Tibial nerve (tissue), 4 donors: ENCODE measurements around the gene ZFP42. TPM values are rescaled to one million over a fixed set of nuclear protein-coding genes. Genes with fewer than 3 reads are reported as not detected.

Experiments used
- DNase-seq, 2 donors: peaks; one replicate each; pipeline ENCODE4 v3.0.0-alpha.2; 2019; ENCODE audit warnings: low spot score in 2 of 2
- H3K27ac ChIP-seq, 4 donors: fragments of 200-600 bp; sonication (generic) in 3 of 4; one replicate each; pipeline ENCODE4 v1.5.1; 2017 to 2019; ENCODE audit warnings: mild to moderate bottlenecking in 1 of 4
- H3K27me3 ChIP-seq, 2 donors: fragments of 200-600 bp; sonication (generic) in 1 of 2; one replicate each; pipeline versions ENCODE4 v1.5.1 to v1.6.0; 2017 to 2019
- H3K36me3 ChIP-seq, 3 donors: fragments of 200-600 bp; sonication (generic); one replicate each; pipeline ENCODE4 v1.5.1; 2018 to 2019
- H3K4me1 ChIP-seq, 4 donors: fragments of 200-600 bp; sonication (generic) in 3 of 4; one replicate each; pipeline ENCODE4 v1.5.1; 2017 to 2019
- H3K4me3 ChIP-seq, 4 donors: fragments of 200-600 bp; sonication (generic) in 3 of 4; one replicate each; pipeline ENCODE4 v1.5.1; 2017 to 2019; ENCODE audit warnings: mild to moderate bottlenecking in 1 of 4, moderate library complexity in 1 of 4
- H3K9me3 ChIP-seq, 4 donors: fragments of 200-600 bp; sonication (generic) in 3 of 4; one replicate each; pipeline ENCODE4 v1.5.1; 2017 to 2019
- CTCF ChIP-seq, 5 experiments: fragments of 200-600 bp in 3 of 5; fragments of 450-650 bp in 2 of 5; sonication (generic) in 3 of 5; IDR thresholded peaks; one replicate each; pipeline ENCODE4 v1.5.1; 2016 to 2019; ENCODE audit warnings: antibody characterized with exemption in 5 of 5, mild to moderate bottlenecking in 3 of 5, moderate library complexity in 2 of 5
- EP300 ChIP-seq, 2 donors: sonication (generic); formaldehyde crosslinking; IDR thresholded peaks; one replicate each; pipeline ENCODE4 v1.6.1; 2017; ENCODE audit warnings: antibody characterized with exemption in 2 of 2, mild to moderate bottlenecking in 1 of 2
- POLR2A ChIP-seq, 2 donors: fragments of 450-650 bp; IDR thresholded peaks; one replicate each; pipeline ENCODE4 v1.6.1; 2017; ENCODE audit warnings: antibody characterized with exemption in 2 of 2, mild to moderate bottlenecking in 2 of 2, moderate library complexity in 2 of 2
- WGBS, 2 donors: methylation state at CpG; one replicate each; pipeline ENCODE4 v1.1.5; 2018; 5-methylcytosine and 5-hydroxymethylcytosine counted together
- total RNA-seq, 4 donors: library from RNA; depleted of rRNA; stranded (reverse); fragments of >200 nt; gene quantifications; one replicate each; pipeline ENCODE4 v1.1.0, GENCODE V29; 2016

The ZFP42 gene
- total RNA-seq, 4 donors from 2014 or later = not detected

- H3K4me3 ChIP-seq = no peak overlapping the region
- H3K27ac ChIP-seq = no peak overlapping the region
- DNase-seq = no peak
- peaks cover 0 to 6% (median 0%) of the 10 kb centered on the region in 4 donors for H3K4me1 ChIP-seq
- TF ChIP-seq EP300 (IDR thresholded peaks at IDR 0.05) (no peak), CTCF (IDR thresholded peaks at IDR 0.05) (no peak), POLR2A (IDR thresholded peaks at IDR 0.05) (no peak)
- peaks cover 0 to 26% (median 0%) of the 10 kb centered on the region in 4 donors for H3K9me3 ChIP-seq
- peaks cover 0 to 8% of the 10 kb centered on the region in 2 donors for H3K27me3 ChIP-seq
- WGBS, 2 donors = 81 to 87% methylated on average over 2 of the region's 2 CpGs
- no peaks in the 10 kb centered on the region for H3K36me3 ChIP-seq
Observed at GRCh38 chr4:187999406-187999932, 3.9 kb downstream of the ZFP42 start.

- H3K27ac ChIP-seq = no peak overlapping the region
- WGBS, 2 donors = 89 to 98% methylated on average over 2 of the region's 2 CpGs
- no peak for TF ChIP-seq EP300 (IDR thresholded peaks at IDR 0.05)
- TF ChIP-seq POLR2A (IDR thresholded peaks at IDR 0.05) = no peak
- TF ChIP-seq CTCF (IDR thresholded peaks at IDR 0.05) = no peak
- no peaks in the 10 kb centered on the region for H3K36me3 ChIP-seq
- H3K4me3 ChIP-seq = no peak overlapping the region
- peaks cover 0 to 2% (median 0%) of the 10 kb centered on the region in 4 donors for H3K9me3 ChIP-seq
- no peaks in the 10 kb centered on the region for H3K27me3 ChIP-seq
- H3K4me1 ChIP-seq = no peaks in the 10 kb centered on the region
- DNase-seq = no peak
Observed at GRCh38 chr4:188002323-188002722, 6.8 kb downstream of the ZFP42 start.

GRCh38 chr4:188002751-188003150 is 7.2 kb downstream of the ZFP42 start:
- H3K36me3 ChIP-seq = no peaks in the 10 kb centered on the region
- H3K4me3 ChIP-seq = no peak overlapping the region
- H3K9me3 ChIP-seq = no peaks in the 10 kb centered on the region
- no peak for DNase-seq
- no peaks in the 10 kb centered on the region for H3K4me1 ChIP-seq
- no peak for TF ChIP-seq EP300 (IDR thresholded peaks at IDR 0.05)
- TF ChIP-seq CTCF (IDR thresholded peaks at IDR 0.05) = no peak
- TF ChIP-seq POLR2A (IDR thresholded peaks at IDR 0.05) = no peak
- H3K27me3 ChIP-seq = no peaks in the 10 kb centered on the region
- no peak overlapping the region for H3K27ac ChIP-seq
- WGBS, 2 donors = 91 to 92% methylated on average over 7 of the region's 7 CpGs

GRCh38 chr4:188005561-188005960 is 10.0 kb downstream of the ZFP42 start:
- no peaks in the 10 kb centered on the region for H3K27me3 ChIP-seq
- H3K9me3 ChIP-seq = no peaks in the 10 kb centered on the region
- no peak overlapping the region for H3K4me3 ChIP-seq
- no peak for TF ChIP-seq EP300 (IDR thresholded peaks at IDR 0.05)
- no peaks in the 10 kb centered on the region for H3K36me3 ChIP-seq
- H3K4me1 ChIP-seq = no peaks in the 10 kb centered on the region
- WGBS, 2 donors = 62 to 70% methylated on average over 3 of the region's 3 CpGs
- DNase-seq = no peak
- H3K27ac ChIP-seq = no peak overlapping the region

- Histone ChIP-seq H3K36me3 (no peaks in the 10 kb centered on the region), H3K27me3 (no peaks in the 10 kb centered on the region), H3K4me1 (no peaks in the 10 kb centered on the region), H3K4me3 (no peak overlapping the region), H3K9me3 (no peaks in the 10 kb centered on the region), H3K27ac (no peak overlapping the region)
- DNase-seq = no peak
- no peak for TF ChIP-seq EP300 (IDR thresholded peaks at IDR 0.05)
- TF ChIP-seq POLR2A (IDR thresholded peaks at IDR 0.05) = no peak
- TF ChIP-seq CTCF (IDR thresholded peaks at IDR 0.05) = no peak
- 63 to 91% methylated on average over 5 of the region's 5 CpGs for WGBS, 2 donors
Observed at GRCh38 chr4:188006285-188006848, 10.8 kb downstream of the ZFP42 start.
